Effector memory CD4-positive, alpha-beta T cell (primary cell): Measurements from ENCODE around the gene CCNB2.
"Not testable (repeated sequence)": the region's sequence is repeated elsewhere in the genome, so short reads cannot be mapped to it uniquely, and the experiment has no call there.

Experiments used
- DNase-seq, 3 donors: peaks; one replicate each; pipeline ENCODE4 v3.0.0-alpha.2; 2020
- H3K27ac ChIP-seq: 2 replicates; pipeline ENCODE4 v1.7.0; 2013; ENCODE audit warnings: mild to moderate bottlenecking, low read length, moderate library complexity; ENCODE audit not compliant: insufficient read depth, poor library complexity, severe bottlenecking
- H3K27me3 ChIP-seq: replicated peaks from 2 replicates; pipeline ENCODE4 v1.7.0; 2013; ENCODE audit warnings: mild to moderate bottlenecking, low read length; ENCODE audit not compliant: insufficient read depth, control insufficient read depth, poor library complexity, severe bottlenecking
- H3K36me3 ChIP-seq: 2 replicates; pipeline ENCODE4 v1.7.0; 2013; ENCODE audit warnings: mild to moderate bottlenecking, low read length, moderate library complexity; ENCODE audit not compliant: control insufficient read depth, insufficient read depth
- H3K4me1 ChIP-seq: 2 replicates; pipeline ENCODE4 v1.7.0; 2013; ENCODE audit warnings: low read length, mild to moderate bottlenecking; ENCODE audit not compliant: control insufficient read depth, insufficient read depth, poor library complexity, severe bottlenecking
- H3K4me3 ChIP-seq: 2 replicates; pipeline ENCODE4 v1.7.0; 2013; ENCODE audit warnings: low read length, low read depth, mild to moderate bottlenecking; ENCODE audit not compliant: insufficient read depth, poor library complexity, severe bottlenecking
- H3K9me3 ChIP-seq: 2 replicates; pipeline ENCODE4 v1.7.0; 2013; ENCODE audit warnings: mild to moderate bottlenecking, low read length, moderate library complexity; ENCODE audit not compliant: control insufficient read depth

CCNB2 gene

GRCh38 chr15:59162080-59162479 lies 57.1 kb downstream of the CCNB2 start:
- not testable (repeated sequence) for H3K4me1 ChIP-seq, H3K9me3 ChIP-seq, H3K4me3 ChIP-seq, H3K36me3 ChIP-seq, H3K27me3 ChIP-seq, DNase-seq, H3K27ac ChIP-seq

DNA sequence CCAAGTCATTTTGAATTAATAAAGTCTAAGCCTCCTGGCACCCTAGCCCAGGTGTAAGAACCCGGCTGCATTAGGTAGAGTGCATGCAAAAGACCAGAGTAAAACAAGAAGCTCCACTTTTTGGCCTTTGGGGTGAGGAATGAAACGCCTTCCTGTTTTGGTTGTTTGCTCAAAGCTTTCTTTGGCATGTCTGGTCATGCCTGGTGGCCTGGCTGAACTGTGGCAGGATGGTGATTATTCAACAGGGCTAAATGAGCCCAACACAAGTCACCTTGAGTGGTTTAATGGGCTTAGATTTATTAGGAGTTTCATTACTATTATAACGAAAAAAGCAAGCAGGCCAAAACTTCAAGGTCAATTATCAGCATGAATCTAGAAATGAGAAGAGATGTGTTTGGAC lies 60.8 kb downstream of the CCNB2 start:
- no peaks in the 10 kb centered on the region for H3K4me1 ChIP-seq
- H3K36me3 ChIP-seq: no peaks in the 10 kb centered on the region
- no peak overlapping the region for H3K4me3 ChIP-seq
- H3K27ac ChIP-seq: no peak overlapping the region
- no peaks in the 10 kb centered on the region for H3K27me3 ChIP-seq
- H3K9me3 ChIP-seq: no peaks in the 10 kb centered on the region
- DNase-seq: no peak

DNA sequence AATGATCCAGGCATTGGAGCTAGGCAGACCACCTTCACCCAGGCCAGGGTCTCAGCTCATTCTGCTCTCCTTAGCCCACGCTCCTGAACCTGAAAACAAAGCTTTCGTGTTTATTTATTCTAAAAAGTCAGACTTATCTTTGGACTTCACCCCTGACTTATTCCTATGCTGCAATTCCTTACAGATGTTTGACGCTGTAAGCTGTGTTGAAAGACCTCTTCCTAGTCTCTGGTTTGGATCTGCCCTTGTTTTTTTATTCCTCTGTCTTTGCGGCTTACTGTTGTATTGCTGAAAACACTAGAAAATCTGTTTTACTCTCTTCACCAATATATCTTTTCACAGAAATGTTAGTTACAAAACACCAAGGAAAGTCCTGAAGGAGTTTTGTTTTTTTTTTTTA lies 61.2 kb downstream of the CCNB2 start:
- no peak for DNase-seq
- no peaks in the 10 kb centered on the region for H3K36me3 ChIP-seq
- no peak overlapping the region for H3K4me3 ChIP-seq
- no peaks in the 10 kb centered on the region for H3K4me1 ChIP-seq
- H3K27me3 ChIP-seq: no peaks in the 10 kb centered on the region
- no peak overlapping the region for H3K27ac ChIP-seq
- no peaks in the 10 kb centered on the region for H3K9me3 ChIP-seq

DNA sequence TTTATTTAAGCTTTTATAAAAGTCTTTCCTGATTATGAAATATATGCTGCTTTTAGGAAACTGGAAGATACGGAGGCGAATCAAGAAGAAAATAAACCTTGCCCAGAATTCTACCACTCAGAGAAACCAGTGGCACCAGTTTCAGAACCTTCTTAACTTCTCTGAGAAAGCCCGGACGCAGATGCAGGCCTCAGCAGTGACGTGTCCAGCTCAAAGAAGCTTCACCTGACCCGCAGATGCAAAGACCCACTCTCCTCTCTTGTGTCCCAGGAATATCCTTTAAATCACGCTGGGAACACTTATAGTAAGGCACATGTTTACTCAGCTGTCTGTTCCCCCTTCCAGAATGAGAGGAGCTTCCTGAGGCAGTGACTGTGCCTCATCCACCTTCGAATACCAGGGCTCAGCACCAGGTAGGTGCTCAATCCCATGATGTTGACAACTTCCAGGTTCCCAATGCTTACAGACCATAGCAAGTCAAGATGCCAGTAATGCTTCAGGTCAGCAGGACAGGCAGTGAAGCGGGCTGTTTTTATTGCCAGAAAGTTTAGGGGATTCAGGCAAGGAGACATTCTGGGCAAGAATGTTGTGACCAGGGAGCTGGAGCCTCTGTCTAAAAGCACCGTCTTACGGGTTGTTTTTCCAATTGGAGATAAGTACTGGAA lies 61.8 kb downstream of the CCNB2 start:
- Histone ChIP-seq H3K36me3 (no peaks in the 10 kb centered on the region), H3K27me3 (no peaks in the 10 kb centered on the region), H3K4me1 (no peaks in the 10 kb centered on the region), H3K4me3 (no peak overlapping the region), H3K9me3 (no peaks in the 10 kb centered on the region), H3K27ac (no peak overlapping the region)
- no peak for DNase-seq

GRCh38 chr15:59168536-59168935 lies 63.6 kb downstream of the CCNB2 start:
- no peak for DNase-seq
- Histone ChIP-seq H3K36me3 (no peaks in the 10 kb centered on the region), H3K27me3 (no peaks in the 10 kb centered on the region), H3K9me3 (no peaks in the 10 kb centered on the region), H3K4me1 (no peaks in the 10 kb centered on the region), H3K27ac (no peak overlapping the region), H3K4me3 (no peak overlapping the region)

DNA sequence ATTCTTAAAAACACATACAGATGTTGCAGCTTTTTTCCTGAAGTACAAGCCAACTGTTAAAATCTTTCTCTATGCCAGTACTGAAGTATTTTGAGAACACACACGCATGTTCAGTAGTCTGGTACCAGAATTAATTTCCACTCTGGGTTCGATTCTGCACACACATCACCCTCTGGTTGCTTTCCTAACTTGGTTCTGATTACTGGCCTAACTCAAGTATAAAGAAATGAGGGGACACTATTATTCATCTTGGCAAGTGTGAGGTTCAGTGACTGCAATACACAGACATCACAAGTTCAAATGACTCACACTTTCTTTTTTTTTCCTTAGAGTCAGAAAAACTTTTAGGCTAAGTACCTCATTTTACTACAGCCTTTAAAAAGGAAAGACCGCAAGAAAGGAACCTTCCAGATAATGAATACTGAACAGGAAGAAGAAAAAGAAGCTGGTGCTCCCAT lies 64.3 kb downstream of the CCNB2 start:
- H3K36me3 ChIP-seq: no peaks in the 10 kb centered on the region
- no peaks in the 10 kb centered on the region for H3K27me3 ChIP-seq
- H3K9me3 ChIP-seq: no peaks in the 10 kb centered on the region
- no peaks in the 10 kb centered on the region for H3K4me1 ChIP-seq
- H3K27ac ChIP-seq: no peak overlapping the region
- DNase-seq: no peak
- no peak overlapping the region for H3K4me3 ChIP-seq

DNA sequence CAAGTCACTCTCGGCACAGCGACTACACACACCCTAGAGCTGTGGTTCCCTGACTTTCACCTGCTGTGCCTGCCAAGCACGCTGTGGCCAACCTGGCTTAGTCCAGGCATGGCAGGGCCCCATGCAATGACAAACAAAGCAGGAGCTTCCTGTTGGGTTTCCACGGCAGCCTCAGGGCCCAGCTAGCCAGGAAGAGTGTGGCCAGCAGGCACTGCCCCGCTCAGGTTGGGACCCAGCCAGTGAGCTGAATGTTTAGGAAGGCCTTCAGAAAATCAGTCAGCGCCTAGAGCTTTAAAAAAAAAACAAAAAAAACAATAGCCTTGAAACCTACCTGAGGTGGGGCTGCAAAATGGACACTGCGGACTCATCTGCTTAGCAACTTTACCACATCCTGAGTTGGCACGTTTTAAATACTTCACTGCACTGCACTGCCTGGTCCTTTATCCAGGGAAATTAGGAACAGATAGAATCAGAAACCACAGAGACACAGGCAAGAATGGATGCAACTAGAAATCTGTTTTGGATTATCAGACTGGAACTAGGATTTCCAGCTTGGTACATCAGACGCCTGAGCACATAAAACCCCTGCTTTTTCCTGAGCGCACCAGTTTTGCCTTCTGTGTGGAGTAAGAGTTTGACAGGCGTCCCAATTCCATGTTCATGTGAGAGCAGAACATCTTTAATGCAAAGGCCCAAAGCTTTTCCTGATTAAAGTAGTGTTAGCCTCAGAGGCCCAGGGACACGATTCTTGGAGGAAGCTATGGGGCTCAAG lies 65.5 kb downstream of the CCNB2 start:
- Histone ChIP-seq H3K27ac (no peak overlapping the region), H3K36me3 (no peaks in the 10 kb centered on the region)
- DNase-seq: no peak

DNA sequence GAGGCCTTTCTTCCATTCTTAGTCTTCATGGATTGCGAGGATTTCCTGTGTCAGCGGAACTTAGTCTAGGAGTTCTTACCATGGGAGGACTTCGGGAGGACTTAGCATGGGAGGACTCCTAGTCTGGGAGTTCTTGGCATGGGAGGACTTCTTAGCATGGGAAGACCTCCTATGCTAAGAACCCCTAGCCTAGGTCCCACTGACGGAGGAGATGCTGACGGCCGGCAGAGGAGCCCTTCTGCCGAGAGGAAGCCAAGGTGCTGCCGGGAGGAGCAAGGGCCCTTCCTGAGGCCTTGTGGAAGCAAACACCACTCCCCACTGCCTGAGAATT lies 66.1 kb downstream of the CCNB2 start:
- H3K9me3 ChIP-seq: no peaks in the 10 kb centered on the region
- H3K36me3 ChIP-seq: no peaks in the 10 kb centered on the region
- H3K27ac ChIP-seq: no peak overlapping the region
- no peaks in the 10 kb centered on the region for H3K27me3 ChIP-seq
- no peak overlapping the region for H3K4me3 ChIP-seq
- no peak for DNase-seq
- H3K4me1 ChIP-seq: no peaks in the 10 kb centered on the region

More for the DNA sequence above, 65.5 kb downstream of the CCNB2 start:
- no peaks in the 10 kb centered on the region for H3K4me1 ChIP-seq
- no peaks in the 10 kb centered on the region for H3K27me3 ChIP-seq
- H3K4me3 ChIP-seq: no peak overlapping the region
- no peaks in the 10 kb centered on the region for H3K9me3 ChIP-seq

DNA sequence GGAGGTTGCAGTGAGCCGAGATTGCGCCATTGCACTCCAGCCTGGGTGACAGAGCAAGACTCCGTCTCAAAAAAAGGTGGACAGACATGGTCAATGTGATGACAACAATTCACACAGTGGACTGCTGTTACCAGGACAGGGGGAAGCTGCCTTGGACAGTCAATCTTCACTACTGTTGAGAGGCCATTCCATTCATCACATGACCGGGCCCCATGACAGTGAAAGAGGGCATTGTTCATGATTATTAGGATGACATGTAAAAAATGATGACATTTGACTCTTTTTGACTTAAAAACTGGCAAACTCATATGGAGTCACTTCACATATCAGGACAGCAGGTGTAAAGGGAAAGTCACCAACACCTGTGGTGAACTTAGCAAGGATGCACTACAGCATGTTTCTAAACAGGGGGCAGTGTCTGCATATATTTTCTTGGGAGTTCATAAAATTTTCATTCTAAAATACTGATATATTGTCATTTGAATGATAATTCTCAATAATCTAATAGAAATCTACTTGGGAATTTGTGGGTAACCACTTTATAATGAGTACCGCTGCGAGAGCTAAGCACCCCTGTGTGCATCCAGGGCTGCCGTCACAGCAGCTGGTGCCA lies 67.4 kb downstream of the CCNB2 start:
- no peak for DNase-seq
- no peak overlapping the region for H3K4me3 ChIP-seq
- H3K4me1 ChIP-seq: no peaks in the 10 kb centered on the region
- no peak overlapping the region for H3K27ac ChIP-seq
- no peaks in the 10 kb centered on the region for H3K9me3 ChIP-seq
- H3K27me3 ChIP-seq: no peaks in the 10 kb centered on the region
- no peaks in the 10 kb centered on the region for H3K36me3 ChIP-seq

DNA sequence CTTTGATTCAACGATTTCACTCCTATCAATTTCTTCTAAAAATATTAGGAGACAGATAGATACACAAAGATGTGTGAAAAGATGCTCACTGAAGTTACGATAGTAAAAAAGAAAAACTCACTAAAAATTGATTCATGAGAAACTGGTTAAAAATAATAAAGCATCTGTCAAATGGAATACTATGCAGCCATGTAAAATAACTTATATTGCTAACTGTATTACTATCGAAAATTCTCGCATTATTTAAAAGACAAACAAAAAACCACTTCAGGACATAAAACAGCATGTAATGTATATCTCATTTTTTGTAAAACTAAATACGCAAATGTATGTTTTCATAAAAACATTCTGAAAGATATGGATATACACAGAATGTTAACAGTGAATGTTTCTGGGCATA lies 68.2 kb downstream of the CCNB2 start:
- no peaks in the 10 kb centered on the region for H3K27me3 ChIP-seq
- no peak for DNase-seq
- no peak overlapping the region for H3K27ac ChIP-seq
- H3K36me3 ChIP-seq: no peaks in the 10 kb centered on the region
- H3K9me3 ChIP-seq: no peaks in the 10 kb centered on the region
- H3K4me1 ChIP-seq: no peaks in the 10 kb centered on the region
- no peak overlapping the region for H3K4me3 ChIP-seq
